ENCODE data around the gene BZW2.

BZW2 gene

DNA sequence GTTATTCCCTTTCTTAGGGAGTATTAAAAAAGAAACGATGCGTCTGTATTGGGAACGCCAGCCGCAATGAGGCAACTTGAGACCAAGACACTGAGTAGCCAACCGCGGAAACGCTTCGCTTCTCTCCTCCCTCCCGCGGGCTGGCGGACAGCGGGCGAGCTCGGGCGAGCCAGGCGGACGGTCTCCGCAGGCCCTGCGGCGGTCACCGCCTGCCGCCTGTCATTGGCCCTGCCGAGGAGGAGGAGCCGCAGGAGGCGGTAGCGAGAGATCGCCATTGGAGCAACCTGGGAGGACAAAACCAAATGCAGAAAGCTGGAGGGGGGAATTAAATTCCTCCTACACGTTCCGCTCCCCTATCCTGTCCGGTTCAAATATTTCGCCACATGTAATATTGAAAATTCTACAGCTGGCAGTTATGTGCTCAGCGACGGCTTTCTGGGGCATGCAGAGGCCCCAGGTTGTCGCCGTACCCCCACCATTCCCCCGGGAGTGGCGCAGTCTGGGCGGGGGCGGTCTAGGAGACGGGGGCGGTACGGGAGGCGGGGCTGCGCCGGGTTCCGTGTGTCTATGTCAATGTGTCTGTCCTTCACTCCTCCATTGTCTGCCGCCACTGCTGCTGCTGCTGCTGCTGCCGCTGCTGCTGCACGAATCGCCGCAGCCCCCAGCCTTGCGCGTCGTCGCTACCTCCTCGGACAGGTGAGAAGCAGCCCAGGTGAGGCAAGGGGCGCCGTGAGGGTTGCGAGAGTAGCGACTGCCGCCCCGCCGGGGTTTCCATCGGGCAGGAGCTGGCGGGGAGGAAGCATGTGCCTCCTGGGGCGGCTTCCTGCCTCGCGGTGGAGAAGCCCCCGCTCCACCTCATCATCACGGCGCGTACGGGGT, at the start of gene BZW2, which contains the start of gene ANKMY2:
Gene BZW2 (plus strand): TSS at position 589 of the 879 bp plus-strand sequence. CDS start 19,263 bp downstream, outside the sequence.
Gene ANKMY2 (minus strand): TSS at position 162 of the 879 bp plus-strand sequence. CDS start 181 bp downstream, outside the sequence.
- peak; percentile 95 to 98 (median 96) for DNase-seq

DNA sequence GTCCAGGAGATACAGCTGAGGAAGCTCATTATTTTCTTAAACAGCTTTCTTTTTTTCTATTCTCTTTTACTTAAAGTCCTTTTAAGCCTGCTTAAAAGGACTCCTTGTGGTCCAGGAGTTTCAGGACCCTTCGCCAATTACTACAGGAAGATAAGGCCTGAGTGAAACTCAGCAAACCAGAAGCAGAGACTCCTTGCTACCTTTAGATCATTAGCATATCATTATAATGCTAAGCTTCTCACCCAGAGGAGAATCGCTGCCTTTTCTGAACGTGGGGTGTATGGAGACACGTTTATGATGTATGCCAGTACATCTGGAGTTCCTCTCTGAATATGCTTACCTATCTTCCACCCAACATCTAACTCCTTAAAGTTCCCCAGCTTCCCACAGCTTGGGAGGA, 48.0 kb upstream of the BZW2 start:
- DNase-seq, result no peak

GRCh38 chr7:16599860-16600259, 46.1 kb upstream of the BZW2 start:
- peak in 1 of 3 experiments; percentile 54 for DNase-seq

DNA sequence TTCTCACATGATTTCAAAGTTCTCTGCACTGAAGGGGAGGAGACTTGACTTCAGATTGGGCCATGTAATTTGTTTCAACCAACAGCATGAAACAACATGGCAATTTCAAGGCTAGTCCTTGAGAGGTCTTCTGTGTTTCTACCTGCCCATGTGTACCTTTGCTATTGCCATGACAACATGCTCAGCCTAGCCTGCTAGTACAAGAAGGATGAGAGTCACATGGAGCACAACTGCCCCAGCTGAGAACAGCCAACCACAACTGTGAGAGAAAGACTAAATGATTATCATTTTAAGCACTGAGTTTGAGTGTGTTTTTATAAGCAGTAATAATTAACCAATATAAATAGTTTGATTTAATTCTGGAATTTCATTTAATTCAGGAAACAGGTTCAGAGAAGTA, 42.3 kb upstream of the BZW2 start:
- DNase-seq, result no peak

DNA sequence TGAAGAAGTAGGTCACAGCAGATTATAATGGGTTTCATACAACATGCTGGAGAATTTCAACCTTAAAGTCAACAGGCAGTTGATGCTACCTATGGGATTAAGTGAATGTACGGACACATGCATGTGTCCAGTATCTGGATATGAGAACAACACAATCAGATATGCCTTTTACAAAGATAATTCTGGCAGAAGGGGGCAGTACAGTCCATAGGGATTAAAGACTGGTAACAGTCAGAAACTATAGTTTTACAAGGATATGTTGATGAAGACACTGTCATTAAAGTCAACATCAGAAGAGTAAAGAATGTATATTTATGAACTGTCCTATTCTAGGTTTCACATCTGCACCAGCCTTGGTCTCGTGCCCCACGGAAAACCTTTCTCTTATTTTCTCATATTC, 41.9 kb upstream of the BZW2 start:
- DNase-seq, result no peak

GRCh38 chr7:16606704-16607103, 39.3 kb upstream of the BZW2 start:
- DNase-seq, result no peak

- no peak for DNase-seq
Observed at GRCh38 chr7:16609842-16610450, 36.0 kb upstream of the BZW2 start.

GRCh38 chr7:16611711-16612110, 34.3 kb upstream of the BZW2 start:
- DNase-seq, result no peak

- no peak for DNase-seq
Observed at GRCh38 chr7:16615228-16615627, 30.8 kb upstream of the BZW2 start.

GRCh38 chr7:16616122-16616521, 29.9 kb upstream of the BZW2 start:
- no peak for DNase-seq

DNA sequence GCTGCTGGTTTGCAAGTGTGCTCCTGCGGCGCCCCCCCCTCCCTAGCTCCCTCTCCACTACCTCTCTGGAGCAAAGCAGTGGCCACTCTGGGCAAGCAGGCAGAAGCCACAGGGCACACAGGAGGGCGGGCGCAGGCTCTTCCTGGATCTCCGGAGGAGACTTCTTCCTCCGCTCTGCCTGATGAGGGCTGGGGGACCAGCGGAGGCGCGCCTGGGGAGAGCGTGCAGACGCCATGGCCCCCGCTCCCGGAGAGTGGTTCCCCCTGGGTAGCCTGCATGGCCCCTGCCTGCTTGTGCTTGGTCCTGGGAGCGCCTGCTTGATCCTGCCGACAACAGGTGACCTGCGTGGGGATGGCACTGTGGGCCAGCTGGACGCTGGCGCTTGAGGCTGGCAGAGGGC, 29.4 kb upstream of the BZW2 start:
- DNase-seq, result no peak

DNA sequence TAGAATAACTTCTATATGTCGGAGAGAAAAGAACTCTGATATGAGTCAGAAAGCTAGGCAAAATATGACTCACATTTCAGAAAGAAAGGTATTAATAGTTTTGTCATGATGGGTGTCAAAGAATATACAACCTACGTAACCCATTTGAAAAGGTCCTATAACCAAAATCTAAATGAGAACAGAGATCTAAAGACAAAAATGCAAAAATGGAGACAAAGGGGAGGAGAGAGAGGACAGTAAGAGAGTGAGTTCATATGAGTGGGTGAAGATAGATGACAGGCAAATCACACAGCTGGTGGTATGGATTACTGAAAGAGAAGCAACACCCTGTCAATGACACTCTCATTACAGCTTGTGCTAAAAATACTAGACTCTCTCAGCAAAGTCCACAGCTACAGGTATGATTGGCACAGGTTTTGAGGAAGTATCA, 26.0 kb upstream of the BZW2 start:
- no peak for DNase-seq

GRCh38 chr7:16626388-16626787, 19.6 kb upstream of the BZW2 start:
- DNase-seq, result no peak

DNA sequence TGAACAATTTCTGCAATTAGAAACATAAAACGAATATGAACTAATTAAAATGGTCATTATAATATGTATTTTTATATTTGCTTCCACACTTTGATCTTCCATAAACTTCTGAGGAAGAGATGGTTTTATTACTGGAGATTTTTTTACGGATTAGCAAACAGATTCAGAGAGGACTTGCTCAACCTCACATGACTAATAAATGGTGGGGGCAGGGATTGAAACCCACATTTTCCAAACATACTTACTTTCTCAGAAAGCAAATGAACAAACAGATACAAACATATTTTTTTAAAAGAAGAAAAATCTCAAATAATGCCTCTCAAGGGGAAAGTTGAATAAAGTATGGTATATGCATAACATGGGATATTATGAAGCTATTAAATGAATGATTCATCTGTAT, 18.7 kb upstream of the BZW2 start:
- DNase-seq, result no peak

- DNase-seq, result no peak
Observed at GRCh38 chr7:16630654-16631053, 15.3 kb upstream of the BZW2 start.

GRCh38 chr7:16634271-16634738, 11.7 kb upstream of the BZW2 start:
- DNase-seq, result no peak

GRCh38 chr7:16636555-16637101, 9.4 kb upstream of the BZW2 start:
- DNase-seq, result no peak

GRCh38 chr7:16637379-16637778, 8.6 kb upstream of the BZW2 start:
- no peak for DNase-seq

DNA sequence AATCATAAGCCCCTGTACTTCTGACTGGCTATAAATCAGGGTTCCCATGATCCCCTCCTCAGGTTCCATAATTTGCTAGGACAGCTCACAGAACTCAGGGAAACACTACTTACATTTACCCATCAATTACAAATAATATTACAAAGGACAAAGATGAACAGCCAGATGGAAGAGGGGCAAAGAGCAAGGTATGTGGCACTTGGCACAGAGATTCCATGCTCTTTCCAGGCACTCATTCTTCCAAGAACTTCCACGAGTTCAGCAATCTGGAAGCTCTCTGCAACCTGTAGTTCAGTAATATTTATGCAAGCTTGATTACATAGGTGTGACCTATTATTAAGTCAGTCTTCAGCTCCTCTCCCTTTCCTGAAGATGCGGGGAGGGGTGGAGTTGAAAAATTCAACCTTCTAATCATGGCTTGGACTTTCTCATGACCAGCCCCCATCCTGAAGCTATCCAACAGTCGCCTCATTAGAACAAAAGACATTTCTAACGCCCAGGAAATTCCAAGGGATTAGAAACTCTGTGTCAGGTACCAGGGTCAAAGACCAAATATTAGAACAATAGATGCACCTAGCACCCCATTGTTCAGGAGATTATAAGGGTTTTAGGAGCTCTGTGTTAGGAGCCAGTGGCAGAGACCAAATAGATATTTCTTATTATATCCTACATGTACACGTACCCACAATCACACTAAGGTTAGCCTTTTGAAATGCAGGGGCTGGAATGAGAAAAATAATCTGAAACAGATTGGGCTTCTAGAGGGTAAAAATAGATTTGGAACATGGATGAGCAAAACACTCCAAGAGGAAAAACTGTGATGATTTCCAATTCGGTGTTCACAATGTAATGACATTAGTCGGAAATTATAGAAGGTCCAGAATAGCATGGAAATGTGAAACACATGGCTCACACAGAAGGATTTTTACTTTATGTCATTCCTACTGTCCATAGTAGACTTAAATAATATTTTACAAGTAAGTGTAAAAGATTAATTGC, 7.4 kb upstream of the BZW2 start:
- DNase-seq, result no peak

GRCh38 chr7:16644157-16644556, 1.8 kb upstream of the BZW2 start:
- no peak for DNase-seq

GRCh38 chr7:16644636-16645592, 1.1 kb upstream of the BZW2 start:
- peak; percentile 47 to 85 (median 85) for DNase-seq

Measured in NCI-H1417 (cell line).